ENCODE data around the gene C1QA.

- TF ChIP-seq POLR2AphosphoS5 (IDR thresholded peaks at IDR 0.05) (no peak), CTCF (IDR thresholded peaks at IDR 0.05) (no peak)
Observed at GRCh38 chr1:22671999-22672398, 35.6 kb downstream of the C1QA start.
